HepG2 (cell line): ENCODE data around the gene CR2. TPM values are rescaled to one million over a fixed set of nuclear protein-coding genes. Genes with fewer than 3 reads are reported as not detected.

Experiments
- ATAC-seq: fragments of 200-7000 bp; cut with Tn5 transposase; 3 replicates; pipeline ENCODE4 v1.9.1; 2020; ENCODE audit warnings: mild to moderate bottlenecking, moderate library complexity
- BruUV-seq: library from RNA; stranded (reverse); fragments of 400-500 nt; replicated peaks from 2 replicates; lab custom pipeline; 2021; lab: Mats Ljungman, UMichigan
- CTCF ChIA-PET: fragments of 300-600 bp; formaldehyde crosslinking; extraction: SDS; loops from one replicate; lab custom pipeline; 2021; ENCODE audit warnings: low total read pairs, inconsistent platforms, low intra/inter-chr PET ratio; lab: Yijun Ruan, JAX
- POLR2A ChIA-PET: fragments of 350-600 bp; sonication (Branson Sonifier 250); formaldehyde crosslinking; loops from one replicate; lab custom pipeline; 2020; ENCODE audit warnings: antibody characterized with exemption, inconsistent platforms; lab: Yijun Ruan, JAX
- DNase-seq: peaks from one replicate; pipeline ENCODE4 v3.0.0-alpha.2; 2015; ENCODE audit warnings: low spot score
- FAIRE-seq: peaks from 3 replicates; lab custom pipeline; 2011; peaks lifted over from hg19 to GRCh38; lab: Jason Lieb, UNC
- H2AFZ ChIP-seq: one replicate; pipeline ENCODE4 v1.6.1; 2011; ENCODE audit warnings: low read length, inconsistent platforms
- H3K27ac ChIP-seq: fragments of 300-600 bp; 3 replicates; pipeline ENCODE4 v1.8.0; 2011; ENCODE audit warnings: mixed run types, mild to moderate bottlenecking, mixed read lengths, low read length, inconsistent platforms; ENCODE audit not compliant: insufficient read depth; ENCODE audit errors: extremely low read length
- H3K27me3 ChIP-seq, 2 experiments: fragments of 200-600 bp in 1 of 2; 2 replicates in 1 of 2; 3 replicates in 1 of 2; pipeline versions ENCODE4 v1.6.0 to v1.8.0; 2011; ENCODE audit warnings: low read length in 2 of 2, mild to moderate bottlenecking in 2 of 2, moderate library complexity in 2 of 2, inconsistent platforms in 1 of 2; ENCODE audit not compliant: insufficient read depth in 2 of 2, control insufficient read depth in 1 of 2
- H3K36me3 ChIP-seq, 2 experiments: fragments of 200-600 bp in 1 of 2; replicated peaks in 1 of 2; 2 replicates in 1 of 2; 3 replicates in 1 of 2; pipeline versions ENCODE4 v1.5.1 to v1.8.0; 2011; ENCODE audit warnings: low read length in 2 of 2, inconsistent platforms in 1 of 2; ENCODE audit not compliant: insufficient read depth in 2 of 2, control insufficient read depth in 1 of 2
- H3K4me1 ChIP-seq: 2 replicates; pipeline ENCODE4 v1.5.1; 2012; ENCODE audit warnings: low read length, inconsistent platforms; ENCODE audit not compliant: insufficient read depth
- H3K4me2 ChIP-seq: 2 replicates; pipeline ENCODE4 v1.6.0; 2011; ENCODE audit warnings: low read depth, low read length, inconsistent platforms
- H3K4me3 ChIP-seq, 3 experiments: fragments of 200-600 bp in 1 of 3; sonication (generic), shearing (Covaris generic) in 1 of 3; replicated peaks in 1 of 3; 2 replicates each; pipeline ENCODE4 v1.5.1; 2011 to 2016; ENCODE audit warnings: low read length in 3 of 3, inconsistent platforms in 2 of 3, low read depth in 2 of 3, mild to moderate bottlenecking in 2 of 3, control low read depth in 1 of 3, mixed read lengths in 1 of 3; ENCODE audit not compliant: insufficient read depth in 1 of 3
- H3K79me2 ChIP-seq: one replicate; pipeline ENCODE4 v1.6.1; 2011; ENCODE audit warnings: low read length, inconsistent platforms; ENCODE audit not compliant: insufficient read depth
- H3K9ac ChIP-seq: 2 replicates; pipeline ENCODE4 v1.6.0; 2011; ENCODE audit warnings: mild to moderate bottlenecking, low read depth, low read length, inconsistent platforms; ENCODE audit not compliant: insufficient read depth
- H3K9me3 ChIP-seq: 2 replicates; pipeline ENCODE4 v1.5.1; 2012; ENCODE audit warnings: mild to moderate bottlenecking, low read length
- H4K20me1 ChIP-seq: 2 replicates; pipeline ENCODE4 v1.6.0; 2011; ENCODE audit warnings: inconsistent platforms, mild to moderate bottlenecking, low read length, moderate library complexity; ENCODE audit not compliant: insufficient read depth
- DZIP1 ChIP-seq: sonication (generic); formaldehyde crosslinking; IDR thresholded peaks from 2 replicates; pipeline ENCODE4 v1.5.0; 2020; ENCODE audit warnings: mild to moderate bottlenecking, missing genetic modification reagents
- EEA1 ChIP-seq: sonication (generic); formaldehyde crosslinking; IDR thresholded peaks from 2 replicates; pipeline ENCODE4 v1.5.1; 2020; ENCODE audit warnings: mild to moderate bottlenecking, missing genetic modification reagents, borderline replicate concordance
- MYPOP ChIP-seq: sonication (generic); formaldehyde crosslinking; IDR thresholded peaks from 2 replicates; pipeline ENCODE4 v1.8.1; 2023; ENCODE audit warnings: mild to moderate bottlenecking, moderate library complexity, missing genetic modification reagents
- SRSF9 ChIP-seq: fragments of 200-400 bp; formaldehyde crosslinking; IDR thresholded peaks from 2 replicates; pipeline ENCODE4 v1.6.1; 2018; ENCODE audit warnings: borderline replicate concordance, mild to moderate bottlenecking, low read depth, low read length; ENCODE audit not compliant: insufficient read depth, poor library complexity, severe bottlenecking
- TRAFD1 ChIP-seq: sonication (generic); formaldehyde crosslinking; IDR thresholded peaks from 2 replicates; pipeline ENCODE4 v1.5.1; 2020; ENCODE audit warnings: missing genetic modification reagents, mild to moderate bottlenecking, borderline replicate concordance
- ZKSCAN5 ChIP-seq: sonication (generic); formaldehyde crosslinking; IDR thresholded peaks from 2 replicates; pipeline ENCODE4 v1.5.1; 2020; ENCODE audit warnings: mild to moderate bottlenecking, missing genetic modification reagents
- ZNF18 ChIP-seq: sonication (generic); formaldehyde crosslinking; IDR thresholded peaks from 2 replicates; pipeline ENCODE4 v1.8.0; 2022; ENCODE audit warnings: mild to moderate bottlenecking, missing genetic modification reagents; ENCODE audit not compliant: insufficient replicate concordance
- ZNF512 ChIP-seq: sonication (generic); formaldehyde crosslinking; IDR thresholded peaks from 2 replicates; pipeline ENCODE4 v1.4.0; 2020; ENCODE audit warnings: mild to moderate bottlenecking, missing genetic modification reagents
- ZNF558 ChIP-seq: sonication (generic); formaldehyde crosslinking; IDR thresholded peaks from 2 replicates; pipeline ENCODE4 v1.9.0; 2022; ENCODE audit warnings: mild to moderate bottlenecking, missing genetic modification reagents, borderline replicate concordance
- ZNF7 ChIP-seq: IDR thresholded peaks from 2 replicates; pipeline ENCODE4 v1.6.1; 2016; ENCODE audit warnings: missing biosample characterization, missing genetic modification reagents
- in situ Hi-C: cut with HindIII; loops from 2 replicates; pipeline ENCODE4 v1.10.0; 2017; ENCODE audit warnings: low pct_unique_long_range_greater_than_20kb; ENCODE audit not compliant: extremely low pct_ligation_motif_present
- intact Hi-C: fragments of 100-400 bp; cut with micrococcal nuclease; formaldehyde crosslinking; loops from one replicate; pipeline ENCODE4 v1.10.0; 2022; ENCODE audit not compliant: unreplicated experiment
- polyA plus RNA-seq, 8 experiments: library from polyadenylated mRNA; depleted of rRNA in 3 of 8; stranded (reverse) in 7 of 8; unstranded in 1 of 8; fragments of >200 nt; fragmentation: Illumina TruSeq in 4 of 8; extraction: Trizol in 4 of 8; gene quantifications; 2 replicates each; pipeline versions ENCODE4 v1.2.1 to v1.2.3, GENCODE V29; 2011 to 2016; ENCODE audit warnings: low read depth in 4 of 8, missing spikeins in 1 of 8, mixed read lengths in 1 of 8; ENCODE audit not compliant: insufficient read depth in 1 of 8
- total RNA-seq, 5 experiments: library from RNA; depleted of rRNA; stranded (reverse); fragments of >200 nt; fragmentation: Illumina TruSeq; extraction: Trizol; gene quantifications; 2 replicates each; pipeline ENCODE4 v1.2.3, GENCODE V29; 2016; ENCODE audit warnings: low read depth in 1 of 5

Gene CR2
- total and polyA plus RNA-seq, 2 of the 13 experiments (the other 11 are each of a cell fraction or from before 2014, with no cell fraction given), result not detected

- no peak for TF ChIP-seq TRAFD1 (CRISPR knock-in tag)
- no peak for TF ChIP-seq ZKSCAN5
- TF ChIP-seq EEA1 (CRISPR knock-in tag), result no peak
- TF ChIP-seq ZNF558, result no peak
- TF ChIP-seq MYPOP (CRISPR knock-in tag), result no peak
- no peak for TF ChIP-seq ZNF512 (CRISPR knock-in tag)
- no peak for TF ChIP-seq ZNF7 (CRISPR knock-in tag)
- TF ChIP-seq ZNF18 (CRISPR knock-in tag), result no peak
- no peak for TF ChIP-seq DZIP1 (CRISPR knock-in tag)
- no peak for TF ChIP-seq SRSF9
- TF ChIP-seq, all 625 proteins: peak for 0
- Histone ChIP-seq H3K4me3 (no peak overlapping the region), H3K27me3 (peaks cover 0 to 9% of the 10 kb centered on the region in 2 experiments; a peak in 1 of 5 replicates), H3K4me2 (no peak overlapping the region), H2AFZ (no peak overlapping the region), H3K9me3 (no peaks in the 10 kb centered on the region), H4K20me1 (no peaks in the 10 kb centered on the region), H3K27ac (no peak overlapping the region), H3K79me2 (no peaks in the 10 kb centered on the region), H3K4me1 (no peaks in the 10 kb centered on the region), H3K36me3 (no peaks in the 10 kb centered on the region), H3K9ac (no peak overlapping the region)
- no peak for DNase-seq
- ChIA-PET CTCF (no interaction called here), POLR2A (no interaction called here)
- no TSS peak for BruUV-seq
- no peak for ATAC-seq
- in situ Hi-C loops, result no loop called here
- no peak for FAIRE-seq
- intact Hi-C loops, result no loop called here
Measured at GRCh38 chr1:207463021-207463420, 8.9 kb downstream of the CR2 start.
